Type B pancreatic cell (in vitro differentiated cells): Measurements from ENCODE around the gene ZFP92. TPM values are rescaled to one million over a fixed set of nuclear protein-coding genes. Genes with fewer than 3 reads are reported as not detected.
"Not testable (repeated sequence)": the region's sequence is repeated elsewhere in the genome, so short reads cannot be mapped to it uniquely, and the experiment has no call there.

Experiments
- DNase-seq: peaks from one replicate; pipeline ENCODE4 v3.0.0; 2021; ENCODE audit warnings: mixed read lengths; ENCODE audit not compliant: unreplicated experiment; ENCODE audit errors: extremely low spot score
- H3K27ac Mint-ChIP-seq: 2 replicates; pipeline ENCODE4 v1.8.0; 2021; ENCODE audit warnings: mild to moderate bottlenecking, mixed read lengths
- H3K27me3 Mint-ChIP-seq: 2 replicates; pipeline ENCODE4 v1.8.0; 2021; ENCODE audit warnings: mixed read lengths
- H3K36me3 Mint-ChIP-seq: 2 replicates; pipeline ENCODE4 v1.8.0; 2021; ENCODE audit warnings: mixed read lengths
- H3K4me1 Mint-ChIP-seq: one replicate; pipeline ENCODE4 v1.8.0; 2021; ENCODE audit warnings: mixed read lengths; ENCODE audit not compliant: unreplicated experiment
- H3K4me3 Mint-ChIP-seq: 2 replicates; pipeline ENCODE4 v1.8.0; 2021; ENCODE audit warnings: mild to moderate bottlenecking, mixed read lengths
- H3K9me3 Mint-ChIP-seq: 2 replicates; pipeline ENCODE4 v1.8.0; 2021; ENCODE audit warnings: mixed read lengths
- total RNA-seq: library from RNA; stranded (reverse); gene quantifications from 2 replicates; pipeline ENCODE4 v1.2.1, GENCODE V29; 2021; ENCODE audit warnings: low replicate concordance
- TF ChIP-seq, protein P1 (sequence below): fragments of 200-600 bp; sonication (generic); conservative IDR thresholded peaks from 2 replicates; pipeline ENCODE4 v1.5.0; 2021; ENCODE audit warnings: antibody characterized with exemption, mild to moderate bottlenecking

The ZFP92 gene
- total RNA-seq, 1 donor from 2014 or later = 0.41 TPM

GRCh38 chrX:153388722-153389459 is 22.4 kb upstream of the ZFP92 start:
- H3K4me1 Mint-ChIP-seq = no peaks in the 10 kb centered on the region
- H3K27me3 Mint-ChIP-seq = no peaks in the 10 kb centered on the region
- H3K9me3 Mint-ChIP-seq = no peaks in the 10 kb centered on the region
- DNase-seq = no peak
- H3K36me3 Mint-ChIP-seq = no peaks in the 10 kb centered on the region
- no peak overlapping the region for H3K27ac Mint-ChIP-seq
- H3K4me3 Mint-ChIP-seq = no peak overlapping the region
- TF ChIP-seq, protein P1, sequence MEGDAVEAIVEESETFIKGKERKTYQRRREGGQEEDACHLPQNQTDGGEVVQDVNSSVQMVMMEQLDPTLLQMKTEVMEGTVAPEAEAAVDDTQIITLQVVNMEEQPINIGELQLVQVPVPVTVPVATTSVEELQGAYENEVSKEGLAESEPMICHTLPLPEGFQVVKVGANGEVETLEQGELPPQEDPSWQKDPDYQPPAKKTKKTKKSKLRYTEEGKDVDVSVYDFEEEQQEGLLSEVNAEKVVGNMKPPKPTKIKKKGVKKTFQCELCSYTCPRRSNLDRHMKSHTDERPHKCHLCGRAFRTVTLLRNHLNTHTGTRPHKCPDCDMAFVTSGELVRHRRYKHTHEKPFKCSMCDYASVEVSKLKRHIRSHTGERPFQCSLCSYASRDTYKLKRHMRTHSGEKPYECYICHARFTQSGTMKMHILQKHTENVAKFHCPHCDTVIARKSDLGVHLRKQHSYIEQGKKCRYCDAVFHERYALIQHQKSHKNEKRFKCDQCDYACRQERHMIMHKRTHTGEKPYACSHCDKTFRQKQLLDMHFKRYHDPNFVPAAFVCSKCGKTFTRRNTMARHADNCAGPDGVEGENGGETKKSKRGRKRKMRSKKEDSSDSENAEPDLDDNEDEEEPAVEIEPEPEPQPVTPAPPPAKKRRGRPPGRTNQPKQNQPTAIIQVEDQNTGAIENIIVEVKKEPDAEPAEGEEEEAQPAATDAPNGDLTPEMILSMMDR = no peak

DNA sequence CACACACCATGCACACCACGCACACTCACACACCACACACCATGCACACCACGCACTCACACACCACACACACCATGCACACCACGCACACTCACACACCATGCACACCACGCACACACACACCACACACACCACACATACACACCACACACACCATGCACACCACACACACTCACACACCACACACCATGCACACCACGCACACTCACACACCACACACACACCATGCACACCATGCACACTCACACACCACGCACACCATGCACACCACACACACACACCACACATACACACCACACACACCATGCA is 21.9 kb upstream of the ZFP92 start:
- not testable (repeated sequence) for H3K4me3 Mint-ChIP-seq, H3K27ac Mint-ChIP-seq, H3K27me3 Mint-ChIP-seq, DNase-seq, H3K36me3 Mint-ChIP-seq, H3K9me3 Mint-ChIP-seq, H3K4me1 Mint-ChIP-seq

- DNase-seq = no peak
- Mint-ChIP-seq H3K4me1 (peaks cover 4% of the 10 kb centered on the region), H3K36me3 (no peaks in the 10 kb centered on the region), H3K27me3 (no peaks in the 10 kb centered on the region), H3K27ac (no peak overlapping the region), H3K4me3 (no peak overlapping the region), H3K9me3 (no peaks in the 10 kb centered on the region)
- TF ChIP-seq, protein P1 = no peak
These were observed 18.5 kb upstream of the ZFP92 start for GRCh38 chrX:153392642-153393321.

DNA sequence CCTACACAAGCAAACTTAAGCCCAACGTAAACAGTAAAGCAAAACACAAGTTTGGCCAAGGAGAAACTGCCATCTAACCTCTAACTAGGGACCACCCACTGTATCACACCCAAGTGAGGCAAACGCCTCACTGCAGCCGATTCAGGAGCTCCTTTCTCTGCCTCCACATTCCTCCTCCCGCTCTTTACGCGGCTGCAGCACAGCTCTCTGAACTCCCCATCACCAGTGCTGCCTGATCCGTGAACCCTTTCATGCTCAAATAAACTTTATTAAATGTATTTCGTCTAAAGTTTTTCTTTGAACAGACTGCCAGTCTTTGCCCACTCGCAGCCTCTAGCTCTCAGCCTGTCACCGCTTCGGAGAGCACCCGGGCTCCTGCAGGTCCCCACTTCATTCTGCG is 16.7 kb upstream of the ZFP92 start:
- DNase-seq = no peak

DNA sequence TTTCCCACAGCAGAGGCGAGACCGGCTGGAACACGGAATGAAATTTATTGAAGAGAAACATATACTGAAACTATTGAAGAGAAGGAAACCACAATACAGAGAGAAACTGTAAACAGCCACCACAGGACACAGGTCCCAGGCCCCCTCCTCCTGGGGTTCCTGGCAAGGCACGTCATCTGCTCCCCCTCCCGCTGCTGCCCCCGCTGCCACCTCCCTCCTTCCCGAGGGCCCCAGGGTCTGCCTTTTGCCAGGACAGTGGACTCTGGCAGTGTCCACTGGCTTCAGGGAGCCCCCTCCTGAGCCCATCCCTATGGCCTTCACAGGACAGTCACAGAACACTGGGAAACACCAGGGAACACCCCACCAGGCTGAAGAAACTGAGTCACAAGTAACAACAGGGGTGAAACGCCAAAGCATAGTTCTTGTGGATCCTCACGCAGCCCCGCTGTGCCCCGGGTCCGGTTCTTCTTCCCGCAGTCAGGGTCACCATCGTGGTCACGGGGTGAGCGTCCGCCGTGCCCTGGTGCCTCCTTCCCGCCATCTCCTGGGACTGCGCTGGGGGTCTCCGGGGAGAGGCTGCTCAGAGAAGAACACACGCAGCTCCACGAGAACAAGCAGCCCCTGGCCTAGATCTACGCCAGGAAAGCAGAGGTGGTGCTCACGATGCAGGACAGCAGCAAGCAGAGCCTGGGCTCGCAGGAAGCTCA is 15.5 kb upstream of the ZFP92 start:
- no peaks in the 10 kb centered on the region for H3K27me3 Mint-ChIP-seq
- DNase-seq = no peak
- peaks cover 4% of the 10 kb centered on the region for H3K4me1 Mint-ChIP-seq
- H3K9me3 Mint-ChIP-seq = no peaks in the 10 kb centered on the region
- no peak overlapping the region for H3K4me3 Mint-ChIP-seq
- TF ChIP-seq, protein P1 = no peak
- H3K36me3 Mint-ChIP-seq = no peaks in the 10 kb centered on the region
- H3K27ac Mint-ChIP-seq = no peak overlapping the region

More for the DNA sequence above, 16.7 kb upstream of the ZFP92 start:
- H3K4me3 Mint-ChIP-seq = no peak overlapping the region
- no peaks in the 10 kb centered on the region for H3K27me3 Mint-ChIP-seq
- H3K36me3 Mint-ChIP-seq = no peaks in the 10 kb centered on the region
- peaks cover 4% of the 10 kb centered on the region for H3K4me1 Mint-ChIP-seq
- TF ChIP-seq, protein P1 = no peak
- no peaks in the 10 kb centered on the region for H3K9me3 Mint-ChIP-seq
- H3K27ac Mint-ChIP-seq = no peak overlapping the region
